Peyer's patch (tissue), 4 donors: ENCODE data around the gene OR2AT4.

Experiments used
- CTCF ChIP-seq, 6 experiments: fragments of 450-650 bp in 4 of 6; fragments of 200-600 bp in 2 of 6; sonication (generic) in 1 of 6; IDR thresholded peaks; one replicate each; pipeline ENCODE4 v1.5.1; 2017 to 2019; ENCODE audit warnings: antibody characterized with exemption in 6 of 6, mild to moderate bottlenecking in 3 of 6, moderate library complexity in 1 of 6
- POLR2A ChIP-seq, 2 donors: fragments of 450-650 bp; IDR thresholded peaks; one replicate each; pipeline ENCODE4 v1.5.1; 2017; ENCODE audit warnings: antibody characterized with exemption in 2 of 2, mild to moderate bottlenecking in 2 of 2, moderate library complexity in 2 of 2

DNA sequence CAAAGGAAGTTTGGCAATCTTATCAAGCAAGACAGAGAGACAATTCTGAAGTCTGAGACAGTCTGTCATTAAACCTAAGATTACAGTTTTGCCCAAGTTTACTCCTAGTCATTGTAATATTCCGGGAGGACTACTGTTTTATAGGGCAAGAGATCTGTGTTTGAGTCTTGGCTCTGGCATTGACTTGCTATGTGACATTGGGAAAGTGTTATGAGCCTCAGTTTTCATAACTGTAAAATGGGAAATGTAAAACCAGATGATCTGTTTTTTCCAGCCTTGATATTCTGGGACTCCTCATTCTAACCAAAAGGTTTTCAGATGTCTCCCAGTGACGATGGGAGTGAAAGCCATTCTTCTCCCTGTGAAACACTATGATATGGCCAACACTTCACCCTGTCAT is 29.9 kb upstream of the OR2AT4 start:
- TF ChIP-seq CTCF (IDR thresholded peaks at IDR 0.05) = no peak
- no peak for TF ChIP-seq POLR2A (IDR thresholded peaks at IDR 0.05)
